GM18861 (cell line): Measurements from ENCODE around the gene MMP7.
"Not testable (repeated sequence)": the region's sequence is repeated elsewhere in the genome, so short reads cannot be mapped to it uniquely, and the experiment has no call there.

Experiments used
- ATAC-seq: cut with Tn5 transposase; IDR thresholded peaks from one replicate; pipeline ENCODE4 v1.9.1; 2021; ENCODE audit not compliant: unreplicated experiment

MMP7 gene

DNA sequence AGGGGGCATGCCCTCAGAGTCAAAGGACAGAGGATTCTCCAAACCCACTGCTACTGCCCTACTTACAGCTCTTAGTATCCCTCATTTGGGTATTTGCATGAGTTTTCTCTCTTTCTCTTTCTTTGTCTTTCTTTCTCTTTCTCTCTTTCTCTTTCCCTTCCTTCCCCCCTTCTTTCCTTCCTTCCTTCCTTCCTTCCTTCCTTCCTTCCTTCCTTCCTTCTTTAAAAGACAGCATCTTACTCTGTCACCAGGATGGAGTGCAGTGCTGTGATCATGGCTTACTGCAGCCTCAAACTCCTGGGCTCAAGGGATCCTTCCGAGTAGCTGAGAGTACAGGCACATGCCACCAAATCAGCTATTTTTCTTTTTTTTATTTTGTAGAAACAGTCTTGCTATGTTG is 14.0 kb upstream of the MMP7 start:
- no peak for ATAC-seq

DNA sequence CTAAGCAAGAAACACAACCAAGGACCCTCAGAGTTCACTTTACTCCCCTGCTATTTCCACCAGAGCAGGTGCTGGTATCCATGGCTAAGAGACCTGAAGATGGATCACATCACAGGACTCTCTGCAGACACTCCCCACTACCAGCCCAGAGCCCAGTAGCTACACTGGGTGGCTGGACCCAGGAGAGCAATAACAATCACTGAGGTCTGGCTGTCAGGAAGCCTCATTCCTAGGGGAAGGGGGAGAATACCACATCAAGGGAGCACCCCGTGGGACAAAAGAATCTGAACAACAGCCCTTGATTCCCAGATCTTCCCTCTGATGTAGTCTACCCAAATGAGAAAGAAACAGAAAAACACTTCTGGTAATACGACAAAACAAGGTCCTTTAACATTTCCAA is 9.0 kb upstream of the MMP7 start:
- ATAC-seq: no peak

DNA sequence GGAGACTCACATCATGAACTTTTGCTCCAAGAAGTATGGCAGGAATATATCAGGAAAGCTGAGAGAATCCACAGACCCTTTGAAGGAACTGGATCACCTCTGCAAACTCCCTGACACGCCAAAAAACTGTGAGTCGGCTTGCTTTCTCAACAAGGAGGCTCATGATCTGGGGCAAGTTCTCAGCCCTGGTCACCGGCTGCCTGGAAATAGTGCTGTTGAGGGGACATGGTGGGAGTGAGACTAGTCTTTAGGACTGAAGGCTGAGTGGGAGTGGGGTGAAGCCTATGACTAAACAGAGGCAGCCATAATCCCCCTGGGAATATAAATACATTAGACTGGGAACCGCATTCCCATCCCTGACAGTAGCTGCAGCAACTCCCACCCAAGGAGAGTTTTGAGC is 8.4 kb upstream of the MMP7 start:
- no peak for ATAC-seq

DNA sequence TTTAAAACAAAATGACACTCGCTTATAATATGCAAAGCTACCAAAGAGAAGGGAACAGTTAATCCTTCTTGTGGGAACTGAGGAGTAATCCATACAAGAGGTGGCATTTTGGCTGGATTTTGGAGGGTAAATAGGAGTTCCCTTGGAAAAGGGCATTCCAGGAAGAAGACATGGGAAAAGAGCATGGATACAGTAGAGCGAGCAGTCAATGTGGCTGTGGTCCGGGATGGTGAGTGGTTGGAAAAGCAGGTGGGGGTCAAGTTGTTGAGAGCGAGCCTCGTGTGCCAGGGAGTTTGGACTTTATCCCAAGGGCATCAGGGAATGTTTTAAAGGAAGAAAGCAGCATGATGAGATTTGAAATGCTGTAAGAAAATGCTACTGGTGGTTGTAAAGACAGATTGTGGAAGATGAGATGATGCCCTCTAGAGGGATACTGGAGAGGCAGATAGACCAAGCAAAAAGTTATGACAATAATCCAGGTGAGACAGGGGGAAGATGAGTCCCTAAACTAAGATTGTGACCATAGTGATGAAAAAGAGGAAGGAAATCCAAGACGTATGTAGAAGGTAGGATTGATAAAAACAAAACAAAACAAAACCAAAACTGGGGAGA is 3.8 kb upstream of the MMP7 start:
- no peak for ATAC-seq

DNA sequence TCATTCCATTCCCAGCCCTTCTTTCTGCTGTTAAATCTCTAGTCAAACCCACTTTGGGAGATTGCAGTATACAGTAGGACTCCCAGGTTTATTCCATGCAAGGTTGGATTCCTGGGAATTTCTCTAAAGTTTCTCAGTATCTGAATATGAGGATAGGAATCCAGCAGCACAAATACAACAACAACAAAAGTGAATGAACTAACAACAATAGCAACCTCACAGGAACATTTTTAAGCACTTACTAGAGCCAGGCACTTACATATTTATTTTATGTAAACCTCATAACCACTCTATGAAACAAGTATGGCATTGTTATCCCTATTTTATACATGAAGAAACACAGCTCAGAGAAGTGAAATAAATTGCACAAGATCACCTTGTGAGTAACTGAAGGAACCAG is 1.9 kb downstream of the MMP7 start:
- ATAC-seq: no peak

DNA sequence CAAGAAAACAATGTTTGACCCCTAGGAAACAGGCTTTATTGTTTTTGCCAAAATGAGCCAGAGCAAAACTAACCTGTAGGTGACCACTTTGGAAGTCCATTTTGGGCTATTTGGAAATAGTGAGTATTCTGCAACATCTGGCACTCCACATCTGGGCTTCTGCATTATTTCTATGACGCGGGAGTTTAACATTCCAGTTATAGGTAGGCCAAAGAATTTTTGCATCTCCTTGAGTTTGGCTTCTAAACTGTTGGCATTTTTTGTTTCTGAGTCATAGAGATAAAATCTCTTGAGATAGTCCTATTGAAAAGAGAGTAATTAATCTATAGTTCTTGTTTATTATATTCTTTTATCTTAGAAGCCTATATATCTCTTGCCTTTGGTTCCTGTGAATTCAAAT is 2.9 kb downstream of the MMP7 start:
- ATAC-seq: no peak

DNA sequence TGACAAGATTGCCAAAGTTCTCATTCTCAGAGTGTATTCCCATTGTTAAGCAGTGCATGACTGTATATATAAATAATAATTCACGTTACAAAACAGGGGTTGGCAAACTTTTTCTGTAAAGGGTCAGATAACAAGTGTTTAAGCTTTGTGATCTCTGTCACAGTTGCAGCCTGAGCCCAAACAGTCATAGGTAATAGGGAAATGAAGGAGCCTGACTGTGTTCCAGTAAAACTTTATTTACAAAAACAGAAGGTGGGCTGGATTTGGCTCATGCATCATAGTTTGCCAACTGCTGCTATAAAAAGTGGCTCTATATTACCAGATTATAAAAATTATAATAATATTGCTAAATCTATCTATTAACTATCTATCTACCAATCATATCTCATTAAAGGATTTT is 3.5 kb downstream of the MMP7 start:
- no peak for ATAC-seq

DNA sequence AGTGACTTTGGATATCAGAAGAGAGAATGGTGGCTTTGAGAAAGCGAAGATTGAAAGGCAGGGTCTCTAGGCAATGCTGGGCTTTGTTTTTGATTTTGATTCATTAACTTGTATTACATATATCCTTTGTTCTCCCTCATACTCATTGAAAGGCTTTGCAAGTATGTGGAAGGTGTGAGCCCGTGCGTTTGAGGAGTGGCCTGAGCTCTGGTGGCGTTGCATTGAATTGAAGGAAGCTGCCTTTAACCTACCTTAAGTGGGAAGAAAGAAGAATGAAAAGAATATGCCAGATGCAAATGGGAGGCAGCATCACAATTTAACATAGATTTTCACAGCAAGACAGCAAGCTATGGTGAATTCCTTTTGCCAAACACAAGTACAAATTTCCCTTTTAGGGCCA is 6.7 kb downstream of the MMP7 start:
- no peak for ATAC-seq

DNA sequence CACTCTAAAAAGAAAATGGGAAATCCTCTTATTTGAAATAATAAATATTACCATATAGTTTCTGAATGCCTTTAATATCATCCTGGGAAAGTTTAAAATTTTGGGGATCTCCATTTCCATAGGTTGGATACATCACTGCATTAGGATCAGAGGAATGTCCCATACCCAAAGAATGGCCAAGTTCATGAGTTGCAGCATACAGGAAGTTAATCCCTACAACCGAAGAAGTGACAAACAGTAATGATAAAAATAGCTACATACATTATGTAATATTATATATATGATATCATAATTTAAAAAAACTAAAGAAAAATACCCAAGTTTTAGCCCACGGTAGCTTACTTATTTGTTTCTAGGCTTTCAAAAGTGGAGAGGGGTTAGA is 7.4 kb downstream of the MMP7 start:
- no peak for ATAC-seq

DNA sequence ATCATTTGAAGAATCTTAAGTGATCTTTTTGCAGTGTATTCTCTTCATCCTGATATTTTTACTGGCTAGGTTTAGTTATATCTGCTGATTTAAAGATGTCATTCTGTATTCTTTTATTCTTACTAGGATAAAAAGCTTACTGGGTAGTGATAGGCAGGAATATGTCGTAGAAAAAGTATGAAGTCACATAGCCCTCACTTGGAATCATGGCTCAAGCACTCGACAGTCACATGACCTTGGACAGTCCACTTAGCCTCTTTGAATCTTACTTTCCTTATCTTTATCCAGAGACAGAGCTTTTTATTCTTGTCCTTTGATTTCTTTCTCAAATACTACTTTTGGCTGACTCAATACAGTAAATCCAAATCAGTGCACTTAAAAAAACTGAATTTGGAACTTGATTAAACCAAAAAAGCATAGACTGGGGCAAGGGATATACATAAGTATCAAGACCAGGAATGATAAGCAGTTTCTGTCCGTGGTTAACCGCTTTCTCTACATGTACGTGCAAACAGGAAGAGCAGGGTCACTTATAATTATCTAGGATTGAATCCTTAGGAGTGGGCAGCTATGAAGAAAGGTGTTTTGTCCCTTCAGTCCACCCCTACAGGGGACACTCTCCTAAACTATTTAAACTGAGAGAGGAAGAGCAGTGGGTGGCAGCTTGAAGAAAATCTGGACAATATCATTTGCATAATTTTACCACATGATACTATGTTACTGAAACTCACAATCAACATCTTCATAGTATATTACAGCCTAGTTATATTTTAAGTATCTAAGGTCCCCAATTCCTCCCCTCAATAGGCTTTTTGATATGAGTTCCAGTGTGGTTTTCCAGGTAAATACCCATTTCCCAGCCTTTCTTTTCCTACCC is 8.0 kb downstream of the MMP7 start:
- ATAC-seq: peak; percentile 59

DNA sequence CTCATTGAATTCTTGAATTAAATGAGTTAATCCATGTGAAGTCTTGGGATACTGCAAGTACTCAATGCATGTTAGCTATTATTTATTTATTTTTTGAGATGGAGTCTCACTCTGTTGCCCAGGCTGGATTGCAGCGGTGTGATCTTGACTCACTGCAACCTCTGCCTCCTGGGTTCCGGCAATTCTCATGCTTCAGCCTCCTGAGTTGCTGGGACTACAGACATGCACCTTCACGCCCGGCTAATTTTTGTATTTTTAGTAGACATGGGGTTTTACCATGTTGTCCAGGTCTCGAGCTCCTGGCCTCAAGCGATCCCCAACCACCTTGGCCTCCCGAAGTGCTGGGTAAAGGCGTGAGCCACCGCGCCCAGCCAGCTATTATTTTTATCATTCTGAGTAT is 9.4 kb downstream of the MMP7 start:
- no peak for ATAC-seq

DNA sequence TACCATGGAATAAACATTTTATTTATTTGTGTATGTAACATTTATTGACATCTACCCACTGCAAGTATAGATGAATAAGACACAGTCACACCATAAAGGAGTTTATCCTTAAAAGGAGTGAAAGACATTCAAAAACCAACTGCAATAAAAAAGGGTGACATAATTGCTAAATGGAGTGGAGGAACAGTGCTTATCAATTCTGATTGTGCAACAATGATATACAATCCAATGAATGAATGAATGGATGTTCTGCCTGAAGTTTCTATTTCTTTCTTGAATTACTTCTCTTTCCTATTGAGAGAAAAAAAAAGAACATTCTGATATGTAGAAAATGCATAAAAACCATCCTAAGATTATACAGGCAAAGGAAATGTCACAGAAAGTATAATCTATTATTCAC is 10.0 kb downstream of the MMP7 start:
- no peak for ATAC-seq

DNA sequence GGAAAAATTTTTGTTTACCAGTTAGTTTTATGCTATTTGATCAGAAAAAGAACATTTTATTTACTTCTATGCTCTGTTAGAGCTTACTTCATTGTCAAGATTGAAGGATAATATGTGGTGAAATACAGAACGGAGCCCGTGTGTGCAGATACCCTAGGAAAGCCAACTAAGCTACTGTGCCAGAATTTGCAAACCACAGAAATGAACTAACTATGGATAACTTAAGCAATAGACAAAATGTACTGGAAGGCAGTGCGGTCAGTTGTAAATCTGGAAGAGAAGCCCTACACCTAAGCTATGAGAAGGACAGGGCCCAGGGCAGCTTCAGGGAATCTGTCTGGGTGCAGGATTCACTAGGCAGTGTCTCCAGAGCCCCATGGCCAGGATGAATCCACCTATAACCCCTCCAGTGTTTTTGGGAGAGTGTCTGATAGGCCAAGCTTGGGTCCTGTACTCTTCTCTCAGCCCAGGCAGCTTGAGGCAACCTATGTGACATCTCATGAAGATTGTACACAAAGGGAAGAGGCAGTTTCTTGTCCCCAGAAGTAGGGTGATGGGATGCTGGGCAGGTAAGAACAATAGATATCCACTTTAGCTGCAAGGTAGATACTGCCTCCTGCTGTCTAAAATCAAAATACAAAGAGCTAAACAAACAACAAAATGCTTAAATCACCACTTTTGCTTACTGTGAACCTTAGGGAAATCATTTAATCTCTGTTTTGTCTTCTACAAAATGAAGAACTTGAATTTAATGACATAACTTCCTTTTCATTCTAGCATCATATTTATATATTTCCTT is 12.1 kb downstream of the MMP7 start:
- no peak for ATAC-seq

DNA sequence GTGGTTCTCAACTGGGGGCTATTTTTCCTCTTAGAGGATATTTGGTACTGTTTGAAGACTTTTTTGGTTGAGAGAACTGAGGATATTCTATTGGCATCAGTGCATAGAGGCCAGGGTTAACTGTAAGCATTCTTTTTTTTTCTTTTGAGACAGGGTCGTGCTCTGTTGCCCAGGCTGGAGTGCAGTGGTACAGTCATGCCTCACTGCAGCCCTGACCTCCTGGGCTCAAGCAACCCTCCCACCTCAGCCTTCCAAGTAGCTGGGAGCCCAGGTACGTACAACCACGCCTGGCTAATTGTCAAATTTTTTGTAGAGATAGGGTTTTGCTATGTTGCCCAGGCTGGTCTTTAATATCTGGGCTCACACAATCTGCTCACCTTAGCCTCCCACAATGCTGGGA is 12.9 kb downstream of the MMP7 start:
- no peak for ATAC-seq

DNA sequence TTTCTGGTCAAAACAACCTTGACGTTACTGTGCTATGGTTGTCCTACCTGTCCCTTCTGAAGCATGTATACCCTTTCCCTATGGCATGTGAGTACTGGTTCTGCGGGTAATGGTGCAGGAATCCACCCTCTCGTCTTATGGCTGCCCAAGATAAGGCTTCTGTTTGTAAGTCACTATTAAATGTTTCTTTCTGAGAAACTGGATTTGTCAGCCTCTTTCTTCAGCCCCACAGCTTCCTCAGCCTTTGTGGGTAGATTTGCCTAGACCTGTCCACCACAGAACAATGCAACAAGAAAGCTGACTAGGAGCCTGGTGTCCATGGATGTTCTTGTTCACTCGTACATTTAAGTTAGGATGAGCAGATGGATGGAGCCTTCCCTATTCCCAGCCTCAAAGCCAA is 14.4 kb downstream of the MMP7 start:
- no peak for ATAC-seq

DNA sequence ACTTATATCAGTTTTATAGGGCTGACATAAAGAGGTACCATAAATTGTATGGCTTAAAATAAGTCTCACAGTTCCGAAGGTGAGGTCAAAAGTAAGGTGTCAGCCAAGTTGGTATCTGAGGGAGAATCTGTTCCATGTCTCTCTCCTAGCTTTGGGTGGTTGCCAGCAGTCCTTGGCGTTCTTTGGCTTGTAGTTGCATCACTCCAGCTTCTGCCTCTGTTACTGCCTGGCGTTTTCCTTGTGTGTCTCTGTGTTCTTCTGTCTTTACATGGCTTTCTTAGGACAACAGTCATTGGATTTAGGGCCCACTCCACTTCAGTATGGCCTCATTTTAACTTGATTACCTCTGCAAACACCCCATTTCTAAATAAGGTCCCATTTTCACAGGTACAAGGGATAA is 16.7 kb downstream of the MMP7 start:
- ATAC-seq: no peak

DNA sequence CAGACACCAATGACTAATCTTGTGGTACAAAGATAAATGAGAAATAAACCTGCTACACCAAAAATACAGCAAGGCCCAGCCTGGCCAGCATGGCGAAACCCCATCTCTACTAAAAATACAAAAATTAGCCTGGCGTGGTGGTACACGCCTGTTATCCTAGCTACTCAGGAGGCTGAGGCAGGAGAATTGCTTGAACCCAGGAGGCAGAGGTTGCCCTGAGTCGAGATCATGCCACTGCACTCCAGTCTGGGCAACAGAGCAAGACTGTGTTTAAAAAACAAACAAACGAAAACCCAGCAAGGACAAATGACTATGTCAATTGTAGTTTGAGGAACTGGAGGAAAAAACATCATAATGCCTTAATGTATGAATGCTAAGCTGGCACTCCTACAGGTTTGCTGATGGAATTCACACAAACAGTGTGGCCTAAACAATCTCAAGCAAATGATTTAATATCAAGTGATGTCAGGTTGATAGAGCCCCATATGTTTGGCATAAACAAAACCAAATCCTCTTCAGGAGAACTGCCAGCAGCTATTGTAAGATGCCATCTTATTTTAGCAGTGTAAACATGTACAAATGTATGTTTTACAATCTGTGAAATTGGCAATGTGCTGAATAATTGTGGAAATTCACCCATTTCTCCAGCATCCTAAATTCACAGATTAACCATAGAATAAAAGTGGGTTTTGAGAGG is 20.0 kb downstream of the MMP7 start:
- ATAC-seq: no peak

DNA sequence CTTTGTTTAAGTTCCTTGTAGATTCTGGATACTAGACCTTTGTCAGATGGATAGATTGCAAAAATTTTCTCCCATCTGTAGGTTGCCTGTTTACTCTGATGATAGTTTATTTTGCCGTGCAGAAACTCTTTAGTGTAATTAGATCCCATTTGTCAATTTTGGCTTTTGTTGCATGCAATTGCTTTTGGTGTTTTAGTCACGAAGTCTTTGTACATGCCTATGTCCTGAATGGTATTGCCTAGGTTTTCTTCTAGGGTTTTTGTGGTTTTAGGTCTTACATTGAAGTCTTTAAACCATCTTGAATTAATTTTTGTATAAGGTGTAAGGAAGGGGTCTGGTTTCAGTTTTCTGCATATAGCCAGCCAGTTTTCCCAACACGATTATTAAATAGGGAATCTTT is 27.7 kb downstream of the MMP7 start:
- ATAC-seq: not testable (repeated sequence)

DNA sequence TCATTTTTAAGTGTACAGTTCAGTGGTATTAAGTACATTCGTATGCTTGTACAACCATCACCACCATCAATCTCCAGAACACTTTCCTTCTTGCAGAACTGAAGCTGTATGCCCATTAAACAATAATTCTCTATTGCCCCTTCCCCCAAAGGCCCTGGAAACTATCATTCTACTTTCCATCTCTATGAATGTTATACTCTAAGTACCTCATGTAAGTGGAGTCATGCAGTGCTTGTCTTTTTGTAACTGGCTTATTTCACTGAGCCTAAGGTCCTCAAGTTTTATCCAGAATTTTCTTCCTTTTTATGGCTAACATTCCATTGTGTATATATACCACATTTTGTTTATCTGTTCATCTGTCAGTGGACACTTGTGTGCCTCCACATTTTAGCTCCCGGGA is 29.7 kb downstream of the MMP7 start:
- ATAC-seq: no peak

DNA sequence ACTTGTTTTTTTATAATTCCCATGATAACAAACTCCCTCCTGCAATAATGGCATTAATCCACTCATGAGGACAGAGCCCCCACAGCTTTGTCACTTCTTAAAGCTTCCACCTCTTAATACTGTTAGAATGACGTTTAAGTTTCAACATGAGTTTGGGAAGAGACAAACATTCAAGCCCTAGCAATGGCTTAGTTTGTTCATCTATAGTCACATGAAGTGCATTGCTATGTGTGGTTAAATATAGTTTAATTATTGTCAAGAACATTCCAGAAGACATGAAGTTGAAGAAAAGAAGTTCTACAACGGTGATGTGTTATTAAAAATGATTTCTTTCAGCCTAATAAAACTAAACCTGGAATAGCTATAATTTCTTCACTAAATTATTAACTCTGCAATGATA is 30.6 kb downstream of the MMP7 start:
- no peak for ATAC-seq

DNA sequence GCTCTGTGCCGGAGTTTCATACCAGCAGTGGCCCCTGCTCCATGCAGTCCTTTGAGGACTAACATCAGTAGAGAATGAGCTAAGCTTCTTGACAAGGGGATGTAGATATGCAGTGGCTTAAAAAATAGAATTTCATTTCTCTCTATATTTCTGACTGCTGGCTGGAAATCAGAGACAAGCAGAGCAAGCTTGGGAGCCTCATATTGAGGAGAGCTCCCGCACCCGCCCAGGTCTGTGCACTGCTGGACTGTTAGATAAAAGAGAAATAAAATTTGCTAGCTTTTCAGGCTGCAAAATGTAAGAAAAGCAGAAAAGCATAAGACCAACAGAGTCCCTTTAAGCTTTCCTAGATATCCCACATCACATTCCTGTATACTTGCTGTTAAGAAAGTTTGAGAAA is 31.4 kb downstream of the MMP7 start:
- ATAC-seq: no peak
